ENCODE results near the gene KSR2.

GRCh38 chr12:117589021-117589420 lies 379.8 kb downstream of the KSR2 start:
- TF ChIP-seq, protein P1, sequence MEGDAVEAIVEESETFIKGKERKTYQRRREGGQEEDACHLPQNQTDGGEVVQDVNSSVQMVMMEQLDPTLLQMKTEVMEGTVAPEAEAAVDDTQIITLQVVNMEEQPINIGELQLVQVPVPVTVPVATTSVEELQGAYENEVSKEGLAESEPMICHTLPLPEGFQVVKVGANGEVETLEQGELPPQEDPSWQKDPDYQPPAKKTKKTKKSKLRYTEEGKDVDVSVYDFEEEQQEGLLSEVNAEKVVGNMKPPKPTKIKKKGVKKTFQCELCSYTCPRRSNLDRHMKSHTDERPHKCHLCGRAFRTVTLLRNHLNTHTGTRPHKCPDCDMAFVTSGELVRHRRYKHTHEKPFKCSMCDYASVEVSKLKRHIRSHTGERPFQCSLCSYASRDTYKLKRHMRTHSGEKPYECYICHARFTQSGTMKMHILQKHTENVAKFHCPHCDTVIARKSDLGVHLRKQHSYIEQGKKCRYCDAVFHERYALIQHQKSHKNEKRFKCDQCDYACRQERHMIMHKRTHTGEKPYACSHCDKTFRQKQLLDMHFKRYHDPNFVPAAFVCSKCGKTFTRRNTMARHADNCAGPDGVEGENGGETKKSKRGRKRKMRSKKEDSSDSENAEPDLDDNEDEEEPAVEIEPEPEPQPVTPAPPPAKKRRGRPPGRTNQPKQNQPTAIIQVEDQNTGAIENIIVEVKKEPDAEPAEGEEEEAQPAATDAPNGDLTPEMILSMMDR (IDR thresholded peaks at IDR 0.05), result no peak
- TF ChIP-seq POLR2A (IDR thresholded peaks at IDR 0.05) (no peak), POLR2AphosphoS5 (IDR thresholded peaks at IDR 0.05) (no peak), EP300 (IDR thresholded peaks at IDR 0.05) (no peak)
